Kidney (tissue), 14 donors: ENCODE results near the gene B9D2. TPM values are rescaled to one million over a fixed set of nuclear protein-coding genes. Genes with fewer than 3 reads are reported as not detected.

Experiments
- DNase-seq, 5 donors: peaks; one replicate each; pipeline ENCODE4 v3.0.0-alpha.2; 2013 to 2020
- FAIRE-seq: peaks from 2 replicates; lab custom pipeline; 2012; peaks lifted over from hg19 to GRCh38; lab: Jason Lieb, UNC
- H3K27ac ChIP-seq, 2 donors: one replicate each; pipeline ENCODE4 v1.7.0; 2013; ENCODE audit warnings: low read depth in 2 of 2, low read length in 2 of 2, inconsistent platforms in 1 of 2
- H3K27me3 ChIP-seq: one replicate; pipeline ENCODE4 v1.7.1; 2013; ENCODE audit warnings: low read length, inconsistent platforms; ENCODE audit not compliant: control insufficient read depth, insufficient read depth
- H3K36me3 ChIP-seq, 3 donors: one replicate each; pipeline versions ENCODE4 v1.7.0 to v1.7.1; 2013; ENCODE audit warnings: low read length in 3 of 3, control low read depth in 1 of 3, inconsistent platforms in 1 of 3; ENCODE audit not compliant: insufficient read depth in 3 of 3, control insufficient read depth in 2 of 3
- H3K4me1 ChIP-seq, 3 donors: one replicate each; pipeline versions ENCODE4 v1.7.0 to v1.7.1; 2013; ENCODE audit warnings: low read length in 3 of 3, inconsistent platforms in 1 of 3, low read depth in 1 of 3; ENCODE audit not compliant: control insufficient read depth in 2 of 3, insufficient read depth in 2 of 3
- H3K4me3 ChIP-seq, 3 donors: one replicate each; pipeline versions ENCODE4 v1.7.0 to v1.8.1; 2013; ENCODE audit warnings: low read length in 3 of 3, control low read depth in 1 of 3, inconsistent platforms in 1 of 3
- H3K9ac ChIP-seq, 3 donors: one replicate each; pipeline versions ENCODE4 v1.7.0 to v1.7.1; 2013; ENCODE audit warnings: low read length in 3 of 3, control low read depth in 1 of 3, inconsistent platforms in 1 of 3
- H3K9me3 ChIP-seq, 3 donors: one replicate each; pipeline versions ENCODE4 v1.7.0 to v1.7.1; 2013; ENCODE audit warnings: low read length in 3 of 3, control low read depth in 1 of 3, inconsistent platforms in 1 of 3; ENCODE audit not compliant: control insufficient read depth in 2 of 3, insufficient read depth in 1 of 3
- CTCF ChIP-seq: IDR thresholded peaks from 3 replicates; pipeline ENCODE4 v1.5.1; 2012; ENCODE audit warnings: mild to moderate bottlenecking, moderate library complexity, borderline replicate concordance; ENCODE audit not compliant: insufficient read depth; ENCODE audit errors: extremely low read depth
- intact Hi-C: fragments of 100-400 bp; cut with DNase I; formaldehyde crosslinking; loops from one replicate; pipeline ENCODE4 v1.11.1; 2022
- polyA plus RNA-seq: library from polyadenylated mRNA; stranded (reverse); fragments of 350-450 nt; fragmentation: Illumina TruSeq; extraction: RNeasy Lipid Tissue Mini Kit (QIAGEN cat#74804); gene quantifications from one replicate; pipeline ENCODE4 v1.2.3, GENCODE V29; 2014; ENCODE audit warnings: low read depth, low replicate concordance; ENCODE audit not compliant: insufficient read depth
- total RNA-seq: library from RNA; stranded (reverse); fragmentation: NEBNext Ultra II Directional; extraction: Animal tissue kit (Norgen Biotek cat#: 25700); gene quantifications from one replicate; pipeline ENCODE4 v1.2.1, GENCODE V29; 2021
- donor health status: control.
- donor health status: control.
- donor health status: control.
- donor health status: control.
- donor health status: control.
- donor health status: DM: yes; HTN: yes; CAD: no.
- donor health status: Normal renal cell carcinoma (clear cell type).

The B9D2 gene
- total and polyA plus RNA-seq, 2 donors from 2014 or later: 12.6 to 15.7 TPM

DNA sequence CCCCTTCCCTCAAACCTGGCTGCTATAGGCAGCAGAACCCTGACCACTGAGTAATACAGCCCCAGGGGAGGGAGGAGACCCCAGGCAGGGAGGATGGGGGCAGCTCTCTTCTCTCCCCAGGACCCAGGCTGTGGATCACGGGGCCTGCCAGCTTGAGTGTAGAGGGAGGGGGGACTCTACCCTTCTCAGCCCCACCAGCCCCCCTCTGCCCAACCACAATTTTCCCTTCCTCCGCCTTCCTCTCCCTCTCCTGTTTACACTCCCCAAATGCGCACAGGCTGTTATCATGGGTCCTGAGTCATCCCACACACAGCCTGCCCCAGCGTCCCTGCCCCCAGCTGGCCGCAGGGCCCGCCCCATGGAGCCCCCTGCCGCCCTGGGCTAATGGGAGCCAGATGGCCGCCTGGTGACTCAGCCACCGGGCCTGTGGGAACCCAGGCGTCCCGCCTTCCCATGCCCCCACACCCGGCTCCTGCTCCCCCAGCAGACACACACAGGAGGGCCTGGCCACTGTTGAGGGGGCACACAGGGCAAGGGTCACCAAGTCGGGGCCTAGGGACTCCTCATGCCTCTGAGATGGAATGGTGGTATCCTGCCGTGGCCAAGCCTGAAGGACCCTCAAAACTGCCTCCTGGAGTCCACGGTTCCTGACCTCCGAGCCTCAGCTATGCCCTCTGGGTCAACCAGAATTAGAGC is 40.4 kb downstream of the B9D2 start:
- DNase-seq: peak in 1 of 5 donors; percentile 89
- intact Hi-C loops: no loop called here

GRCh38 chr19:41323023-41323422 is 40.9 kb downstream of the B9D2 start:
- H3K27me3 ChIP-seq: no peaks in the 10 kb centered on the region
- no peak for TF ChIP-seq CTCF
- H3K27ac ChIP-seq: peak overlapping the region; percentile 70 to 76
- no peak overlapping the region for H3K4me3 ChIP-seq
- no peaks in the 10 kb centered on the region for H3K9me3 ChIP-seq
- DNase-seq (peak in 1 of 5 donors; percentile 77), FAIRE-seq (no peak)
- intact Hi-C loops: no loop called here
- H3K9ac ChIP-seq: peak overlapping the region in 1 of 3 donors; percentile 46
- H3K4me1 ChIP-seq: peaks cover 9 to 56% (median 33%) of the 10 kb centered on the region in 3 donors
- peaks cover 0 to 18% (median 13%) of the 10 kb centered on the region in 3 donors for H3K36me3 ChIP-seq

More for the DNA sequence above, 40.4 kb downstream of the B9D2 start:
- peak overlapping the region; percentile 70 to 76 for H3K27ac ChIP-seq
- no peak for TF ChIP-seq CTCF
- H3K9me3 ChIP-seq: no peaks in the 10 kb centered on the region
- peaks cover 0 to 13% (median 13%) of the 10 kb centered on the region in 3 donors for H3K36me3 ChIP-seq
- H3K4me3 ChIP-seq: no peak overlapping the region
- H3K4me1 ChIP-seq: peaks cover 9 to 61% (median 35%) of the 10 kb centered on the region in 3 donors
- peak overlapping the region in 1 of 3 donors; percentile 46 for H3K9ac ChIP-seq
- FAIRE-seq: no peak
- no peaks in the 10 kb centered on the region for H3K27me3 ChIP-seq

GRCh38 chr19:41322451-41322850 is 41.5 kb downstream of the B9D2 start:
- Histone ChIP-seq H3K9ac (no peak overlapping the region), H3K4me1 (peaks cover 9 to 51% (median 30%) of the 10 kb centered on the region in 3 donors), H3K36me3 (peaks cover 0 to 18% (median 13%) of the 10 kb centered on the region in 3 donors), H3K9me3 (no peaks in the 10 kb centered on the region), H3K27me3 (no peaks in the 10 kb centered on the region), H3K27ac (peak overlapping the region; percentile 70 to 76), H3K4me3 (no peak overlapping the region)
- intact Hi-C loops: no loop called here
- DNase-seq (no peak), FAIRE-seq (no peak)
- no peak for TF ChIP-seq CTCF
